Measurements from ENCODE around the gene SLC12A9.
A peak's percentile ranks its signal among the peaks of the same experiment; 100 is the strongest.

Gene SLC12A9

GRCh38 chr7:100885440-100886141, 33.1 kb downstream of the SLC12A9 start:
- DNase-seq (ENCODE audit: low read depth): no peak

DNA sequence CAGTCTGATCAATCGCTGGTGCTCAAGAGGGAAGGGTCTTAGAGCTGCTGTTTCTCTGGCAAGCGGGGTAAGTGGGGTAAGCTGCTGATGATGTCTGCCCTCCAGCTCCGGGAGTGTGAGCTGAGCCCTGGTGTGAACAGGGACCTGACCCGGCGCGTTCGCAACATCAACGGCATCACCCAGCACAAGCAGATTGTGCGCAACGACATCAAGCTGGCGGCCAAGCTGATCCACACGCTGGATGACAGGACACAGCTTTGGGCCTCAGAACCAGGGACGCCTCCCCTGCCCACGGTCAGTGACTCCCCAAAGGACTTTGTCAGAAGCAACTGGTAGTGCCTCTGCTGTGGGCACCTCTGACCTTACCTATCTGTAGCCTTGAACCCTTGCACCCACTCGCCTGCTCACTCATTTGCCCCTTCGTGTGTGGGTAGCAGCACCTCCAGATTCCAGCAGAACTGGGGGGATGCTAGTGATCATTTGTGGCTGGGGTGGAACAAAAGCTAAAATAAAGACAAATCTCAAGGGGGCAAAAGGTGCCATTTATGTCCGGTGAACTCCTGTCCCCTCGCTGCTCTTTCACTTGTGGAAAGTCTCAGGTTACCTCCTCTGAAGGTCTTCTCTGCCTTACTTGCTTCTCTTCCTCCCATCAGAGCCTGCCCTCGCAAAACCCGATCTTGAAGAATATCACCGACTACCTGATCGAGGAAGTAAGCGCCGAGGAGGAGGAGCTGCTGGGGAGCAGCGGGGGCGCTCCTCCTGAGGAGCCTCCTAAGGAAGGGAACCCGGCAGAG, 33.8 kb downstream of the SLC12A9 start:
- no peak for DNase-seq (ENCODE audit: low read depth)

- DNase-seq (ENCODE audit: low read depth): no peak
Measured at GRCh38 chr7:100886936-100887515, 34.5 kb downstream of the SLC12A9 start.

GRCh38 chr7:100887516-100888290, 35.2 kb downstream of the SLC12A9 start:
- no peak for DNase-seq (ENCODE audit: low read depth)

DNA sequence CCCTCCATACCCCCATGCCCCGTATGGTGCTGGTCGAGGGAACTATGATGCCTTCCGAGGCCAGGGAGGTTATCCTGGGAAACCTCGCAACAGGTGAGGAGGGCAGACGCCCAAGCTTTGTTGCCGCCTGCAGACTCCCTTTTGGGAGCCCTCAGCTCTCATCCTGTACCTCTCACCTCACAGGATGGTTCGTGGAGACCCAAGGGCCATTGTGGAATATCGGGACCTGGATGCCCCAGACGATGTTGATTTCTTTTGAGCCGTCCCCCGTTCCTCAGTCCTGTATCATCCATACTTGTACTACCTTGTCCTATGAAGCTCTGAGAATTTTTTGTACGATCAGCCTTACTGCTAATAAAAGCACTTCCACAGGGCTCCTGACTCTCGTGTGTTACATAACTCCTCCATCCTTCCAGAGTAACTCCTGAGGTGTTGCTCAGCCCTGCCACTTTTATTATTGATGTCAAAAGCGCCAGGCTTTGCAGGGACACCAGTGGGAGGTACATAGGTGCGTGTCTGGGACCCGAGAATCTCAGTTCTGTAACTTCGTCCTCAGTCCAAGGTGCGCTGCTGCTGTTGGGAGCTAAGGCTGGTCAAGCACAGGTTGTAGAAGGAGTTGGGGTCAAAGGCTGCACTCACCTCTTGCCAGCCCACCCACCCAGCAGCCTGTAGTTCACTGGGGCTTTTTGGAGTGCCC, 35.9 kb downstream of the SLC12A9 start:
- DNase-seq (ENCODE audit: low read depth): peak; percentile 23

DNA sequence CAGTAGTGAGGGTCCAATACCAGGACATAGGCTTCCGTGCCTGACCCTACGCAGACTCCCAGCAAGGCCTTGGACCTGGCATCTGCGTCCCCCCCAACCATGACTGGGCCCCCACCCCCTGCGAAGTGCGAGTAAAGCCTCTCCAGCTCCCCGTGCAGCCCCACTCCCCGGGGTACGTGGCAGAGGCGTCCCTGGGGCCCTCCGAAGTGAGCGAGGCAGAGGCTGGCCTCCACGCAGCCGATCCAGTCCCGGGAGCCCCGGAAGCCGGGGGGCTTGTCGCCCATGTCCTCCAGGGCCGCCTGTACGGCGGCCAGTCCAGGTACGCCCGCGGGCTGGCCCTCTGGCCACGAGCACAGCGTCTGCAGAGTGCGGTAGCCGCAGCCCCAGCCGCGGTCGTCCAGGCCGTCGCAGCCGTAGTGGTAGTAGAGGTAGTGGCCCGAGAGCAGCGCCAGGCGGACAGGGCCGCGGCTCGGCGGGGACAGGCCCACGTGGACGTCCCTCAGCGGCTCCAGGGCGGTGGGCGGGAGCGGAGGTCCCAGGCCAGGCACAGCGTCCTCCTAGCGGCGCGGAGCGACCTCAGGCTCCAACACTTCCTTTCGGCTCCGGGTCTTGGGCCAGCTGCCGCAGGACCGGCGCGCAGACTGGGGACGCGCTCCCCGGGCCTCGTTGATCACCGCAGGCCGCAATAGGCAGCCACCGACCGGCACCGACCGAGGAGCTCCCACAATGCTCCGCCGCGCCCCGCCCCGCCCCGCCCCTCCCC, 36.7 kb downstream of the SLC12A9 start, which contains the start of gene UFSP1:
TSS of gene UFSP1 (minus strand) at position 728 of the 763 bp plus-strand sequence. CDS start at position 284, 444 bp downstream.
- peak; percentile 11 for DNase-seq (ENCODE audit: low read depth)

- DNase-seq (ENCODE audit: low read depth): peak; percentile 18
Measured at GRCh38 chr7:100890653-100891567, 38.4 kb downstream of the SLC12A9 start.

DNA sequence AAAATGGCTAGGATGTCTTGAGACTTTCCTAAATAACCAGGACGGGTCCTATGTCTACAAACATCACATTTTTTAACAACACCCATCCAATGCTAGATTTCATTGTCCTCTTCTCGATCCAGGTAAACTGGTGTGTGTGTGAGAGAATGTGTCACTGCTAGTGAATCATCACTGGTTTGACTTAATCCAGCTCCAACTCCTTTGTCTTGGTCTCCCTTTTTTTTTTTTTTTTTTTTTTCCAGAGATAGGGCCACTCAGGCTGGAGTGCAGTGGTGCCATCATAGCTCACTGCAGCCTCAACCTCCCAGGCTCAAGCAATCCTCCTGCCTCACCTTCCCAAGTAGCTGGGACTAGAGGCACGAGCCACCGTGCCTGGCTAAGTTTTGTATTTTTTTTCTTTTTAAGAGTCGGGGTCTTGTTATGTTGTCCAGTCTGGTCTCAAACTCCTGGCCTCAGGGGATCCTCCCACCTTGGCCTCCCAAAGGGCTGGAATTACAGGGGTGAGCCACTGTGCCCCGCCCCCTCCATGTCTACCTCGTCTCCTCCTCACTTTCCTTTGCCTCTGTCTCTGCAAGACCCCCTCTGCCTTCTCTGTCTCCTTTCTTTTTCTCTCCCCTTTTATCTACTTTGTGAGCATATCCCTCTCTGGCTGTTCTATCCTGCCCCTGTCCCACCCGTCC, 39.2 kb downstream of the SLC12A9 start:
- DNase-seq (ENCODE audit: low read depth): peak; percentile 24

DNA sequence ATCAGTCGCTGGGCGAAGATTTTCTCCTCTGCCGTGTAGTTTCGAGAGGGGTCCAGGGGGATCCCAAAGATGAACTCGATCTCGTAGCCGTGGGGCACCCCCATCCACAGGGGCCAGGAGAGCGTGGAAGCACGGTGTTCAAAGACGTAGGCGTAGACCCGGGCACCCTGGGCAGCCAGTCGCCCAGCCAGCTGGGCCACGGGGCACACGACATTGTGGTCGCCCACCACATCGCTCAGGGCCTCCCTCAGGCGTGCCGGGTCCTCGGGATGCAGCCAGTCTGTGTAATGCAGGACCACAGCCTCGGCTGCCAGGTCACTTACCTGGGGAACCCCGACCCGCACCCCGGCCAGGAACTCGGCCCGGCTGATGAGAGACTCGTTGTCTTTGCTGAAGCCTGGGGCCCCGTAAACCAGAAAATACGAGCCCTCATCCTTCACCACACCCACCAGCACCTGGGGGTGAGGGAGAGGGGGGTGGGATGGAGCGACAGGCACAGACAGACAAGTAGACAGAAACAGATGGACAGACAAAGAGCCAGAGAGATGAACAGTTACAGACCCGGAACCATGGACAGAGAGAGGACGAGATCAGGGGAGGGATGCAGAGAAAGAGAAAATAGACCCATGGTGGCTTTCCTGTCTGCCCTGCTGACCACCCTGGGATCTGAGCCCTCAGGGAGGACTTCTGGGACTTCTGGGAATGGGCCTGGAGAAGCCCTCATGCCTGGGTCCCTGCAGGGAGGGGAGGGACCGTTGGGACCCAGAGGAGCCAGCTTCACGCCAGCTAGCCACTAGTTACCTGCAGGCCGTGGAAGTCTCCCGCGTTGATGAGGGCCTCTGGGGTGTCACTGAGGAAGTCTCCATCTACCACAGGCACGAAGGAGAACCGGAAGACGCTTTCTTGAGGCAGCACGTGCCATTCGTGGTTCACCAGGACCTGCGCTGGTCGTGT, 40.1 kb downstream of the SLC12A9 start:
- DNase-seq (ENCODE audit: low read depth): no peak

- DNase-seq (ENCODE audit: low read depth): no peak
Measured at GRCh38 chr7:100893318-100893895, 40.9 kb downstream of the SLC12A9 start.

GRCh38 chr7:100893910-100894721, 41.6 kb downstream of the SLC12A9 start:
- DNase-seq (ENCODE audit: low read depth): no peak

GRCh38 chr7:100894860-100895700, 42.6 kb downstream of the SLC12A9 start:
- DNase-seq (ENCODE audit: low read depth): no peak

- DNase-seq (ENCODE audit: low read depth): no peak
Measured at GRCh38 chr7:100895701-100895955, 43.1 kb downstream of the SLC12A9 start, which contains the start of gene ACHE. Gene ACHE (minus strand): TSS chr7:100895888. CDS start chr7:100894232, 1,656 bp downstream.

DNA sequence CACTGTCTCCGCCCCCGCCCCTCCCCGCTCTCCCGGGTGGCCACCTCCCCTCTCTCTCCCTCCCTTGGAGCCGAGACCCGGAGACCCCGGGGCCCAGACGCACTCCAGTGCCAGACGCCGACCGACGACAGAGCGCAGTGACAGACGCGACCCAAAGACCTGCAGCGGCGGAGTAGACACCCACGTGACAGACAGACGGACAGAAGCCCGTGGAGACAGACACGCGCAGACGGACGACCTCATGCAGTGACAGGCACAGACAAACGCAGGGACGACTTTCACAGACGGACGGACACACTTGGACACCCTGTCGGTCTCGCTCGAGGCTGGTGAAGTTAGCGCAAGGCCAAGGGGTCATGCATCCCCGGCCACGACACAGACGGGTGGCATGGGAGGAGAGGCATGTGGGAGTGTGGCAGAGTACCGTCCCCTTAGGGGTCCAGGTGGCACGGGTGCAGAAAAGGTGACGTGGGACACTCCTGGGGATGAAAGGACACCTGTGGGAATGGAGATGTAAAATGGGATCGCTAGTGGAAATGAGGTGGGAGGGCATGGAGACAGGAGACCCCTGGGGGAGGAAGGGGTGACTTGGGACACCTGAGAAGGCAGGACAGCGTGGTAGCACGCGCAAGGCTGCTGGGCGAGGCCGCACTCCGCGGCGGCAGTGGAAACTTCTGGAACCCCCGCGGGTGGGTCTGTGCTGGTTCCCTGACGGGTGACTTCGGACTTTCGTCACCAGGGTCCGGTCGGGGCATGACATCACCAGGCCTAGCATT, 43.6 kb downstream of the SLC12A9 start:
- no peak for DNase-seq (ENCODE audit: low read depth)
